Activated T-cell treated with anti-CD3 and anti-CD28 coated beads for 1 hour (primary cell): Measurements from ENCODE around the gene MCTP2.

Experiments used
- DNase-seq: peaks from one replicate; pipeline ENCODE4 v3.0.0-alpha.2; 2020; ENCODE audit warnings: low read depth

MCTP2 gene

DNA sequence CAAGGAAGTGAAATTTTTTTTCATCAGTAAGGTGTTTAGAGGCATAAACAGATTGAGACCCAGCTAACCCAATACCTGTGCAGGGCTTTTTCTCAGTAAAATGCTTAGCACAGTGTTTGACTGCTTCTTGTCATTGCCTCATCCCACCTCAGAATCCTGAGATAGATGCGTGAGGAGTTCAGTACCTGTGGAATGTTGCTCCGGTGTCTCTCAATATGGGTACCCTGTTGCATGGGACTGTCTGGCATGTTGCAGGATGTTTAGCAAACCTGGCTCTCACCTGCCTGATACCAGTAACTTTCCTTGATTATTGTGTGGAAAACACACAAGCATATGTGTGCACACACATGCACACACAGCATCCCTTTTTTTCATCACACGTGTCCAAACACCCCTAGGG lies 128.4 kb downstream of the MCTP2 start:
- DNase-seq = no peak

DNA sequence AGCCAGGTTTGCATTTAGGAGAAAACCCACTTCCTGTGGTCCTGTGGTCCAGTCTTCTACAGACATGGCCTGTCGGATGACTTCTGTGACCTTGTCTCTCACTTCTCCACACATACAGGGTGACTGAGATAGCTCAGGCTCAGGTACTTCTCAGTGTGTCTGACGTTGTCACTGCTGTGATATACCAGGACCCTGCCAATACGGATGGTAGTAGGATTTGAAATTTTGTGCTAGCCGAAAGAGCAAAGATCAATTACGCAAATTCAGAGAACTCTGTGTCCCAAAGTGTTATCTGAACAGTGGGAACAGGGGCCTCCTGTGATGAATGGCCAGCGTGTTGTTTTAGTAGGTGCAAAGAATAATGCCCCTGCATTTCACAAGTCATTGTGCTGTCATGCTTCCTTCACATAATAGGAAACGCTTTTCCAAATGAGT lies 128.9 kb downstream of the MCTP2 start:
- DNase-seq = no peak

DNA sequence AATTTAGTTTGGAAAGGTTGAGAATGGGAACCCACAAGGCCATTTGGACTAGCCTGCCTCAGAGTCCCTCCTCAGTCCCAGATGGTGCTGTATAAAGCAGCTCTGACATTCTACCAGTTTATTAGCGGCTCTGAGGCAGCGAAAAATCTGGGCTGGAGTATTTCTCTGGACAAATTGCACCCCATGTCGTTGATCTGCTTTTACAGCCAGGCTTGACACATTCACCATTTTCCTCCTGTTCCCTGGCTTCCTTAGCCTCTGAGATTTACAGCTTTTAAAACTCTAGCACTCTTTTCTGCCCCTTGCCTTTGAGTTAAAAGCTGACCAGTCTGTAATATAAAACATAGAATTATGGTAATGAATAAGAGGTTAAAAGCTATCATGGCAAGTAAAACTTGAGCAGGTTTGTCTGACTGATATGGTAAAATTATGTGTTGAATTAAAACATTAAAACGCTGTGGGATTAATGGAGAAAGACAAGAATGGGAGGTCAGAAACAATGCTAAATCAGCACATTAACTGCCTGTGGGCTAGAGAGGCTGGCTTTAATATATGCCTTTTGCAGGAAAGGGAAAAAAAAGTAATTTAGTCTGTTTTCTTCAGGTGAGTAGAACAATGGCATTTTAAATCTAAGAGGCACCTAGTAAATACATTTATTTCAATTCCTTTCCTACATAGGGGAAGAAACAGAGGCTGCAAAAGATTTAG lies 131.2 kb downstream of the MCTP2 start:
- DNase-seq = no peak

DNA sequence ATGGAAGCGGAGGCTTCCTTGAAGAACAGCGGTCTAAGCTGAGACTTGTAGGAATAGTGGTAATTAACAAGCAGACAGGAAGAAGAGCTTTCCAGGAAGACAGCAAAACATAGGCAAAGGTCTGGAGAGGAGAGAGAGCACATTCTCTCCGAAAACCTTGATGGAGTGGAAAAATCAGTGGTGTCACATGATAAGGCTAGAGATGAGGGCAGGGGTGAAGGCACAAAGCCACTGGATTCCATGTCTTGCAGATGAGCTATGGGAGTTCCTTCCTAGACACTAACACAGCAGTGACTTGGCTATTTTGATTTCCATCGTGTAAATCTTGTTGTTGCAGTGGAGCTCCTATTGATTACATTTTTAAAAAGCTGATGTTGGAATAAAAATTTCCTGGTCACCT lies 132.0 kb downstream of the MCTP2 start:
- no peak for DNase-seq

DNA sequence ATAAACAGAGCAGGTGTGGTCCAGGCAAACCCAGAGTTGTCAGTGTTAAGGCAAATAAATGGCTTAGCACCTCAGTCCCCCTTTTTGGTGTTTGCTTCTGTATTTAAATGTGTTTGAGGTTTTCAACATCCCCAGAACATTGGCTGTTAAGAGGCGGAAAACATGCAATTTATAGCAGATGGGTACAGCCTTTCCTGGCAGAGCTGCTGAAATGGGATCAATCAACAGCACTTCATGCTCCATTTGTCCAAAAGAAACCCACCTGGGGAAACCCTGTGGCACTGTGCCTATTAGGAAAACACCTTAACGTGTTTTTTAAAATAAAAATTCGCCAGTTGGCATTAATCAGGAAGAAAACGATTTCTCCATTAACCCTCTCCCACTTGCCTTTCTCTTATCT lies 135.4 kb downstream of the MCTP2 start:
- no peak for DNase-seq

DNA sequence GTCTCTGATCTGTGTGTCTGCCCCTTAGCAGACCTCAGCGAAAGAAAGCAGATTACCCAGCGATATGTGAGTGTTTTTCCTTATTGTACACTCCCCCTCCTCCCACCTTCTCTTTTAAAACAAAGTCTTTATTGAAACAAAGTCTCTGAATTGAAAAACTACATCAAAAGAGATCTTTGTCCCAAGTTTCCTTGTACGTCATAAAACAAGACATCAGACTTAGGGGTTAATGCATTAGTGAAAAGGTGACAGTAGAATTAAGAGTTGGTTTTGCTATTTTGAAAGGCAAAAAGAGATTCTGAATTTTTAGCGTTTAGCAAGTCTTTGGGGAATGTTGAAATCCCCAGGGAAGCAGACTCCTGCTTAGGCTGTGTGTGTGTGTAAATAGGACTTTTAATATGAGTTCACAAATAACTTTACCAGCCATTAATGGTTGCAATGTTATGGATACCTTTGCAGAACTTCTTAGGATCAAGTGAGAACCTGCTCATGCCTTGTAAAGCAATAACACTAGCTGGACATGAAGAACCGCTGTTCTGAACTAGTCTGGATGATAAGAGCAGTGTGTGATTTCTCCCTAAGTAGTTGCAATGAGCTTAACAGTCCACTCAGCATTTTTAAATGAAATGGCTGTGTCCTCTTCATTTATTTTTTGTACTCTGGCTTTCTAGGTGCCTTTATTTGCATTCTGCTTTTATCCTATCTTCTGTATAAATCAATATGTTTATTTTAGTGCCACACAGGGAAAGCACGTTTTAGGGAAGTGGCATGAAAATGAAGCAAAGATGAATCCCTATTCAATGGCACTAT lies 136.6 kb downstream of the MCTP2 start:
- no peak for DNase-seq

DNA sequence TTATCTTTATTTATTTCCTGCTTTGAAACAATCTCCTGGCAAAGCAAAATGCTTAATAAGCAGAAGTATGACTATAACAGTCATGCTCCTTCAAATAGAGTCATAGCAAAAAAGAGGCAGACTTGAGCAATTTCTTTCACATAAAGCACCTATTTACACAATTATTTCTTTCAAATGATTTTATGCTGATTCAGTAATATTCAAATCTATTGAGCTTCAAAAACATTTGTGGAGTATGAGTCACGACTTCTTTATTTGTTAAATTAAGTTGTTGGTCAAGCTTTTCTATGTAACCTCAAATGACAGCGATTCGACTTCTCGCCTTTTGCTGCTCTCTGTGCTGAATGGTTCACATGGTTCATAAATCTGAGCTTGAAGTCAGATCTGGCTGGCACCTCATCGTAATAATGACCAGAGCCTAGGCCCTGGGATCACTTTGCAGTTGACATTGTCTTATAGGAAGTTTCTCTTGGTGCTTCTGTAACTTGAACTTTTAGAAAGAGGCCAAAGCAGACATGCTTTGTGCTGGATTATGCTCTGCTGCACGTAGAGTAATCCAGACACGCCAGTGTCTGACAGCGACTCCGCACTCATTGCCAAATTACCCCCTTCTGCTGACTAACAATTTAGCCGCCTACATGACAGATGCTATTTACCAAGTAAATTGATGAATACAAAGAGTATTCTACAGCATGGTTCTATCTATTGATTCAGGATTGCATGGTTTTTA lies 139.0 kb downstream of the MCTP2 start:
- no peak for DNase-seq

DNA sequence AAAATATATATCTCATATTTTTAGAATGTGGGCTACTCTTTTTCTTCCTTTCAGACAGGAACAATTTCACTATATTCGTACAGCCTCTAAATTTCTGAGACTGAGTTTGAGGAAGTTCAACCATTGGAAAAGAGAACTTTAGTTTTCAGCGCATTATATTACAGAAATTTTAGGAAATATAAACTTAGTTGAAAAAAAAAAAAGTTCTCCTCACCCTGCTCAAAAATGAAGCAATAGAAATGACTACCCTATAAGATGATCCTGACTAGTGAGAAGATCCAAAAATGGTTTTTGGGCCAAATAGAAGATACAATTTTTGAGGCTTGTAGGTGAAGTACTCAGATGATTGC lies 139.6 kb downstream of the MCTP2 start:
- no peak for DNase-seq

DNA sequence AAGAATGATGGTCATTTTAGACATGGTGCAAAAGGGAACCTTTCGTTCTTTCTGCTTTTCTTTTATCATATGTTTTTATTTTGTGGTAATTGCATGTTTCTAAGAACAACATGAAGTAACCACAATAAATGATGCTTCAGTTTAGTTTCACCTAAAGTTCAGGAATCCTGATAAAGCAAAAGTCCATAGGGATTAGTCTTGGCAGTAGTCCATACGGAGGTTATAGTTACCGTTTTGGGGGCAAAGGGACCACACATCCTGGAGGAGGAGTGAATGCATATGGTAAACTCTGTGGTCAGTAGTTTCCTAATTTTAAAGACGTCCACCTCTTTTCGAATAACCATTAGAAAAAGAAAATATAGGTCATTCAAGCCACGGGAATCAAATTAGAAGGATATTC lies 141.5 kb downstream of the MCTP2 start:
- DNase-seq = no peak

DNA sequence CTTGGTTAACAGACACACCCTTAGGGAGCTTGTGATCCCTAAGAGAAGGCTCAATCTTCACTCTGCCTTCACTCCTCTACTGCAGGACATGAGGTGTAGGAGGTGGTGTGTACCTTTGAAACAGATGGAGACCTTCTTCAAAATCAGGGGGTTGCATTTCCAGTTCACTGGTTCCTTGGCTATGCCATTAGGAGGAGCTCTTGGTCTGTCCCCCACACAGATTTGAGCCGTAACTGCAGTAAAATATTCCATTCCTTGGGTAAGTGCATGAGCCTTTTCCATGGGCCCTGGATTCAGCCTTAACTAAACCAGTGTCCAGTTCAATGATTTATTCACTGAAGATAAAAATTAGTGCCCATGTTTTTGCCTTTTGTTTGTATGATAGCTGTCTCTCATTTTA lies 144.6 kb downstream of the MCTP2 start:
- no peak for DNase-seq

DNA sequence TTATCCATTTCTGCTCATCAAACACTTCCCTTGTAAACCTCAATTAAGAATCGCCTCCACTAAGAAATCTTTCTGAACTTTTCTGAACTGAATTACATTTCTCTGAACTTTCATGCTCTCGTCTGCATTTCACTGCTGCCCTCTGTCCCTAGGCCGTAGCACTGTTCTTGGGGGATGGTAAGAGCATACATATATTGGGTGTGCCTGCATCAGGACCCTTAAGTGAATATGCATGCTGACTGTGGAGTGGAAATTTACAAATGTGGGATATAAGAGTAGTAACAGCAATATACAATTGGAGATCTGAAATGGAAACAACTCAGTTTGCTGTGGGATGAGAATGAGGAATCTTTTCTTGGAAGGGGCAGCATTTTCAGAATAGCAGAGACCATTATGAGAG lies 148.6 kb downstream of the MCTP2 start:
- no peak for DNase-seq

DNA sequence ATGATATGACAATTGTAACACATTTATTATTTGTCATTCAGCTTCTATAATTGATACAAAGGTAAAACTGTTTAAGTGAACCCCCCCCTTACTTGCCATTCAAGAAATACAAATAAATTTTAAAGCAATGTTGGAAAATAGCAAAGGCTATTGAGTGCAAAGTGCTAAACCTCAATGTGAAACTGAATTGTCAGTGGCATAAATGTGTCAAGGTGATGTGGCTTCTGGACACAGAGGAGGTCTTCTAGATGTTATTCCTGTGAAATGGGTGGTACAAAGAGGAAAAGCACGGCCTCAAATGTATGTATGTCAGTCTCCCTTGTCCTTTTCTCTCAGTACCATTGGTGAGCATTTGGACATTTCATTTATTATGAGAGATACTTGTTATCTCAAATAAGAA lies 149.4 kb downstream of the MCTP2 start:
- DNase-seq = no peak

DNA sequence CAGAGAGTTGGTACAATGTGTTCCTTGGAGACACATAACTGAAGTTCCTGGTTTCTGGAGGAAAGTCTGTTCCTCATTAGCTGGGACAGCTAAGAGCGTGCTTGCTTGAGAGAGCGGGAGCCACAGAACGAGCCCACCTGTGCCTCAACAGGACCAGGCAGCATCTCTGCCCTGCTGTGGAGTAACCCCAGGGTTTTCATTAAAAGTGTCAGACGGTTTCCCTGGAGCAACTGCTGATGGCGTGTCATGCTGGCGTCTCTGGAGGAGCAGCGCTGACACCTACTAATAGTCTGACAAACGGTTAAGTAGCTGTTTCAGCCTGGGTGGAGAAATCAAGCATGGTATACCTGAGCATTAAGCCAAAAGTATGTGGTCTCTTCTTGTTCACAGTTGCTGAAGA lies 150.0 kb downstream of the MCTP2 start:
- DNase-seq = no peak

DNA sequence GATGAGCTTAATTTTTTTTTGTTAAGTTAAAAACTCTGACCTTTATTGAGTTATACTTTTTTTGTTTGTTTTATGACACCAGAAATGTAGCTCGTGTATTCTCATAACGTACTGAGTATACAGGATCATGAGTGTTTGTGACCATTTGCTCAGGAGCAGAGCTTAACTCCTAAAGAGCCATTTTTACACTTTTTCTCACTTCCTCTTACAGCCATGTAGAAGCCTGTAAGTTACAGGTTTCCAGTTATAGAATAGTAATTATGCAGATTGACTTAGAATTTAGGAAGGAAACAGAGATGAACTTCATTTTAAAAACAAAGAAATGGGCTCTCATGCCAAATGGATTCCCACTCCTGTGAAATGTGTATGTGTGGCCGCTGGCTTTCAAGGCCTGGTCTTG lies 151.7 kb downstream of the MCTP2 start:
- DNase-seq = no peak

DNA sequence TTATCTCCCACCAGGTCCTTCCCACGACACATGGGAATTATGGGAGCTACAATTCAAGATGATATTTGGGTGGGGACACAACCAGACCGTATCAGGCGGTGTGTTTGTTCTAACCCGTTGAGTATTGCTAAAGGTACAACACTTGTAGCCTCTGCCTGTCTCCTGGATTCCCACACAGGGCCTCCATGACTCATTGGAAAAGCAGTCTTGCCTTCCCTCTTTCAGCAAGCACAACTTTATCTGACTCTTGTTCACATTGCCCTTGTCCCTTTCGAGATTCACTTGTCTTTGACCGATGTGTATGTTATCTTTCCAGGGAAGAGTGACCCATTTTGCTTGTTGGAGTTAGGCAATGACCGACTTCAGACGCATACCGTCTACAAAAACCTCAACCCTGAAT lies 152.3 kb downstream of the MCTP2 start:
- no peak for DNase-seq

DNA sequence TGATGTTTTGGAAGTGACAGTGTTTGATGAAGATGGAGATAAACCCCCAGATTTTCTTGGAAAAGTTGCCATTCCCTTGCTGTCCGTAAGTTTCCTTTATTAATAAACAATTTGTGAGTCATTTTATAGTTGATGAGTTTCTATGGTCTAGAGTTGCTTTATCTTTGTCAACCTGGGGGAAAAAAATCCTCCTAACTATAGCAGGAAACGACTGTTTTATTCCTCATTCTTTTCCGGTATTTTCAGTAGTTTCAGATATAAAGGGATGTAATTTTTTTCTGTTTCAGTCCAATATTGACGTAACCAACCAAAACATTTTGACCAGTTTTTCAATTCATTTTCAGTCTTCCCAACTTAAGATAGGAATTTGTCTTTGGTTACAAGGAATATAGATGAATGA lies 154.1 kb downstream of the MCTP2 start:
- no peak for DNase-seq

DNA sequence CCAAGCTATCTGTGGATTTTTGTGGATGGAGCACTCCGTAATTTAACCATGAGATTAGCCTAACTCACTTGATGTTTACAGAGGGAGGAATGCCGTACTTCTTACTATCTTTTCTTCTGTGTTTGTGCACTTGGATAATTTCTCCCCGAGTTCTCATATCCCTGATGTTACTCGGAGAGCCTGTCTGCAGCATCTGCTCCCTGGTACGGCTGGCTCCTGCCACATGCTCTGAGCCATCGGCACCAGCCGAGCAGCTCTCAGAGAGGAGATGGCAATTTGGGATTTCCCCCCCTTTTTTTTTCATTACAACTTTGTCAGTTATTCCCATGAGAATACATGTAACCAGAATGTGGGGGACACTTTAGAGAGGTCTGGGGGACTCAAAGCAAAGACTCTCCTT lies 155.0 kb downstream of the MCTP2 start:
- no peak for DNase-seq

DNA sequence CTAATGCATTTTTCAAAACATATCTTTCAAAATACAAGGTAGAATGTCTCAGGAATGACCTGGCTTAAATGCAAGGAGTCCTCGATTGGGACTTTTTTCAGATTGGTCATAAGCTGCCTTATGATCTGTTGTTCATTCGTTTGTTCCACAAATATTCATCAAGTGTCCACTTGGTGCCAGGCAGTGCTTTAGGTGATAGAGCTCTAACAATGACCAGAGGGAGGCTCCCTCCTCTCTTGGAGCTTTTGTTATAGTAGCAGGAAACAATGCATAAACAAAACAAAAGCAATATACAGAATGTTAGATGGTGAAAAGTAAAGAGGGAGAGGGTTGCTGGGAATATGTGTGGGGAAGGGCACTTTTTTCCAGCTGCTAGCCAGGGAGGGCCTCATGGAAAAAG lies 156.1 kb downstream of the MCTP2 start:
- no peak for DNase-seq

DNA sequence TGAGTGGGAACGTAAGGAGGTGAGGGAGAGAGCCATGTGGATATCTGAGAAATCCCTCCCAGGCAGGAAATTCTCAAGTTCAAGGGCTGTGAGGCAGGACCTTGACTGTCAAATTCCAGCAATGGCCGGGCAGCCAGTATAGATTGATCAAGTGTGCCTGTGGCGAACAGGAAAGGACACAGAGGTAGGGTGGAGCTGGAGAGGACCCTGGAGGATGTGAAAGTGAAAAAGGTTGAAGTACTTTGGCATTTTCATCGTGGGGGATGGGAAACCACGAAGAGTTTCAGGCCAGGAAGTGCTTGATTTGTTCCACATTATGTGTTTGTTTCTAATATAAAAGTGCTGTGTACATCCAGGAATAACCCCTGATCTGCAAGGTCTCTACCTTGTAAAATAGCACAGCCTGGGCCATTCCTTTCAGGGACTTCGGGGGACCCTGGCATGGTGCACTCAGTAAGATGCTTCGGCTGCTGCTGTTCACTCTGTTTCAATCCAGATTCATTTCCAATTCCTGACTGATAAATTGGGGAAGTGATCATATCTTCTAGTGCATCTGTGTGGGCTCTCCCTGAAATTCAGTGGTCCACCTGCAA lies 156.6 kb downstream of the MCTP2 start:
- no peak for DNase-seq

DNA sequence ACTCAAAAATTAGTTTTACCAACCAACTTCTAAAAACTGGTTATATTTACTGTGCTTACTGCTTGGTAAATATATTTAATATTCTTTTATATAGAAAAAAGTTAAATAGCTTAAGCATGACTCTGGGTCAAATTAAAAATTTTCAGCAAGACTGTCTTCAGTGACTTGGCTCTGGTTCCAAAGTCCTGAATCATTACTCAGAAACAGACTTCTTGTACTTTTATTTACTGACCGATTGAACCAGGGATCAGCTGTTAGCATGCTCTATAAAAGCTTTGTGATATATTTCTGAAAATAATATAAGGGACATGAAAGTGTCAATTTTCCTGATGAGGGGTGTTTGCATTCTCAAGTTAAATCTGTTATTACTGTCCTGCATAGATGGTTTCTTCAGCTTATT lies 164.3 kb downstream of the MCTP2 start:
- DNase-seq = no peak

DNA sequence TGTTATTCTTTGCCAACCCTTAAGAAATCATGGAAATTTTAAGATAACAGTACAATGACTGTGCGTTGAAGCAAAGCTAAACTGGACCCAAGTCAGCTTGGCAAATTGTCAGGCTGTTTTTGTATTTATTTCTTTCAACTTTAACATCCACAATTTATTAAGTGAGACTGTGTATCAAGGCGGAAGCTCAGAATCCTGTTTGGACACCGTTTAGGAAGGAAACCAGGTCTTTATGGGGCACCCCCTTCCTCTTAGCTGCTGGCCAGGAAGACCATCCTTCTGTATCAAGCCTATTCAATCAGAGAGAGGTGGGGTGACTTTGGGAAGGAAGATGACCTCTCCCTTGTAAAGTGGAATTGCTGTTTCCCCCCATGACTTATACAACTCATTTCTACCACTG lies 166.0 kb downstream of the MCTP2 start:
- DNase-seq = no peak

DNA sequence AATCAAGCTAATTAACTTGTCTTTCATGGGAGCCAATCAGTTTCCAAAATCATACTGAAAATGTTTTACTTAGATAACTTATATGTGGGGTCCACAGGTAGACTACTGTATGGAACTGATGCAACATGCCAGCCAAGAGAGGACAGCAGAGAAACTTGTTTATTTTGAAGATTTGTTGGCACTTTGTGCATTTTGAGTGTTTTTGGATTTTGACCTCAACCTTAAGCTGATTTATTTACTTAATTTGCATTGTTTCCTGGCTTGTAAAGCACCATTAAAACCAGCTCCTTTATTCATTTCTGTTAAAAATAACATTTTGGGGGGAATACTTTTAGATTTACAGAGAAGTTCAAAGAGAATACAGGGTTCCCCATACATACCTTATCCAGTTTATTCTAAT lies 166.6 kb downstream of the MCTP2 start:
- no peak for DNase-seq
